Endothelial cell of umbilical vein (primary cell): ENCODE data around the gene RALB. TPM values are rescaled to one million over a fixed set of nuclear protein-coding genes. Genes with fewer than 3 reads are reported as not detected.

Experiments
- BruUV-seq: library from RNA; stranded (reverse); fragments of 400-500 nt; replicated peaks from 2 replicates; lab custom pipeline; 2021; lab: Mats Ljungman, UMichigan
- CTCF ChIA-PET: fragments of 300-600, 350-600 bp; sonication (Branson Sonifier 250); formaldehyde crosslinking; loops from one replicate; lab custom pipeline; 2021; ENCODE audit warnings: antibody characterized with exemption, inconsistent platforms; lab: Charles Lee
- POLR2A ChIA-PET: fragments of 300-600, 350-600 bp; sonication (Branson Sonifier 250); formaldehyde crosslinking; loops from one replicate; lab custom pipeline; 2021; ENCODE audit warnings: antibody characterized with exemption, inconsistent platforms; lab: Charles Lee
- DNase-seq: peaks from one replicate; pipeline ENCODE4 v3.0.0-alpha.2; 2011; ENCODE audit warnings: low read depth, low spot score
- FAIRE-seq: peaks from 2 replicates; lab custom pipeline; 2011; peaks lifted over from hg19 to GRCh38; lab: Jason Lieb, UNC
- H2AFZ ChIP-seq: 2 replicates; pipeline ENCODE4 v1.6.0; 2012; ENCODE audit warnings: low read depth, low read length, control low read depth, inconsistent platforms
- H3K27ac ChIP-seq: 2 replicates; pipeline ENCODE4 v1.5.1; 2011; ENCODE audit warnings: low read depth, mild to moderate bottlenecking, control low read depth, low read length, moderate library complexity; ENCODE audit not compliant: insufficient read depth
- H3K27me3 ChIP-seq, 2 experiments: 2 replicates each; pipeline versions ENCODE4 v1.6.0 to v1.6.1; 2011; ENCODE audit warnings: low read length in 2 of 2, mixed read lengths in 1 of 2; ENCODE audit not compliant: control insufficient read depth in 2 of 2, insufficient read depth in 2 of 2
- H3K36me3 ChIP-seq, 2 experiments: 2 replicates in 1 of 2; 3 replicates in 1 of 2; pipeline ENCODE4 v1.5.1; 2011; ENCODE audit warnings: low read length in 2 of 2, mild to moderate bottlenecking in 1 of 2, moderate library complexity in 1 of 2; ENCODE audit not compliant: control insufficient read depth in 2 of 2, insufficient read depth in 2 of 2; ENCODE audit errors: extremely low read depth in 1 of 2
- H3K4me1 ChIP-seq: 3 replicates; pipeline ENCODE4 v1.5.1; 2011; ENCODE audit warnings: mild to moderate bottlenecking, low read length; ENCODE audit not compliant: control insufficient read depth, insufficient read depth; ENCODE audit errors: extremely low read depth
- H3K4me2 ChIP-seq: 2 replicates; pipeline ENCODE4 v1.6.1; 2011; ENCODE audit warnings: low read length, control low read depth, mixed read lengths; ENCODE audit not compliant: insufficient read depth
- H3K4me3 ChIP-seq, 3 experiments: fragments of 200-600 bp in 1 of 3; sonication (generic), shearing (Covaris generic) in 1 of 3; replicated peaks in 1 of 3; 2 replicates each; pipeline ENCODE4 v1.5.1; 2011 to 2016; ENCODE audit warnings: control low read depth in 3 of 3, low read length in 3 of 3, mild to moderate bottlenecking in 2 of 3, inconsistent platforms in 1 of 3, low read depth in 1 of 3, moderate library complexity in 1 of 3; ENCODE audit not compliant: insufficient read depth in 1 of 3
- H3K79me2 ChIP-seq: 2 replicates; pipeline ENCODE4 v1.6.0; 2012; ENCODE audit warnings: low read length, inconsistent platforms; ENCODE audit not compliant: control insufficient read depth, insufficient read depth
- H3K9ac ChIP-seq: replicated peaks from 2 replicates; pipeline ENCODE3; 2011; ENCODE audit warnings: low read length, control low read depth; ENCODE audit not compliant: insufficient read depth; ENCODE audit errors: extremely low read depth
- H3K9me1 ChIP-seq: replicated peaks from 3 replicates; pipeline ENCODE4 v1.6.0; 2011; ENCODE audit warnings: mild to moderate bottlenecking, low read length; ENCODE audit not compliant: control insufficient read depth, insufficient read depth; ENCODE audit errors: extremely low read depth
- H3K9me3 ChIP-seq: replicated peaks from 2 replicates; pipeline ENCODE4 v1.5.1; 2012; ENCODE audit warnings: low read length, inconsistent platforms; ENCODE audit not compliant: control insufficient read depth, insufficient read depth
- H4K20me1 ChIP-seq: replicated peaks from 2 replicates; pipeline ENCODE3; 2011; ENCODE audit warnings: mild to moderate bottlenecking, low read length; ENCODE audit not compliant: control insufficient read depth, insufficient read depth; ENCODE audit errors: extremely low read depth
- EZH2 ChIP-seq: IDR thresholded peaks from 2 replicates; pipeline ENCODE4 v1.6.1; 2012; ENCODE audit warnings: borderline replicate concordance, low read depth, mild to moderate bottlenecking, moderate library complexity, low read length, inconsistent platforms; ENCODE audit not compliant: severe bottlenecking
- FOS ChIP-seq: IDR thresholded peaks from 2 replicates; pipeline ENCODE4 v1.6.1; 2011; ENCODE audit warnings: mild to moderate bottlenecking, low read length, moderate library complexity, borderline replicate concordance; ENCODE audit not compliant: insufficient read depth
- GATA2 ChIP-seq: IDR thresholded peaks from 2 replicates; pipeline ENCODE4 v1.7.0; 2011; ENCODE audit warnings: low read depth, mild to moderate bottlenecking, moderate library complexity, mixed read lengths, low read length; ENCODE audit not compliant: insufficient read length, insufficient read depth
- JUN ChIP-seq: IDR thresholded peaks from 2 replicates; pipeline ENCODE4 v1.6.1; 2011; ENCODE audit warnings: borderline replicate concordance, low read depth; ENCODE audit not compliant: insufficient read length, insufficient read depth
- MYC ChIP-seq: IDR thresholded peaks from one replicate; pipeline ENCODE4 v1.6.1; 2011; ENCODE audit warnings: mild to moderate bottlenecking, low read depth, low read length
- POLR2A ChIP-seq: IDR thresholded peaks from 2 replicates; pipeline ENCODE4 v1.6.1; 2012; ENCODE audit warnings: low read depth, mild to moderate bottlenecking, control low read depth, low read length
- POLR2AphosphoS5 ChIP-seq: IDR thresholded peaks from 2 replicates; pipeline ENCODE4 v1.6.1; 2012; ENCODE audit warnings: low read depth, mild to moderate bottlenecking, control low read depth, low read length, moderate library complexity; ENCODE audit not compliant: insufficient read depth
- dilution Hi-C: fragments of 300-500 bp; cut with MboI; formaldehyde crosslinking; loops from one replicate; pipeline ENCODE4 v1.15.0; 2019; ENCODE audit warnings: low sequenced_read_pairs; ENCODE audit not compliant: extremely low pct_ligation_motif_present
- intact Hi-C: fragments of 100-400 bp; cut with micrococcal nuclease; formaldehyde crosslinking; loops from one replicate; pipeline ENCODE4 v1.10.0; 2022
- polyA plus RNA-seq, 4 experiments: library from polyadenylated mRNA; depleted of rRNA in 3 of 4; stranded (reverse) in 3 of 4; unstranded in 1 of 4; fragments of >200 nt; gene quantifications; 2 replicates each; pipeline versions ENCODE4 v1.2.1 to v1.2.3, GENCODE V29; 2011 to 2012; ENCODE audit warnings: missing spikeins in 1 of 4
- total RNA-seq: library from RNA; stranded (reverse); gene quantifications from 2 replicates; pipeline ENCODE4 v1.2.3, GENCODE V29; 2021
- TF ChIP-seq, protein P1 (sequence below): IDR thresholded peaks from 2 replicates; pipeline ENCODE4 v1.6.1; 2011; ENCODE audit not compliant: insufficient read depth, insufficient read length
- TF ChIP-seq, protein P2 (sequence below), 2 donors: IDR thresholded peaks; 1 replicate in 1 of 2; 2 replicates in 1 of 2; pipeline ENCODE4 v1.5.1; 2011; ENCODE audit warnings: low read length in 2 of 2, mild to moderate bottlenecking in 2 of 2, moderate library complexity in 2 of 2, control low read depth in 1 of 2, inconsistent platforms in 1 of 2, low read depth in 1 of 2; ENCODE audit not compliant: insufficient read depth in 1 of 2; ENCODE audit errors: extremely low read depth in 1 of 2

RALB gene
- total and polyA plus RNA-seq, 2 donors (not counting 3 experiments of a cell fraction or from before 2014, with no cell fraction given): 105 to 115 TPM

DNA sequence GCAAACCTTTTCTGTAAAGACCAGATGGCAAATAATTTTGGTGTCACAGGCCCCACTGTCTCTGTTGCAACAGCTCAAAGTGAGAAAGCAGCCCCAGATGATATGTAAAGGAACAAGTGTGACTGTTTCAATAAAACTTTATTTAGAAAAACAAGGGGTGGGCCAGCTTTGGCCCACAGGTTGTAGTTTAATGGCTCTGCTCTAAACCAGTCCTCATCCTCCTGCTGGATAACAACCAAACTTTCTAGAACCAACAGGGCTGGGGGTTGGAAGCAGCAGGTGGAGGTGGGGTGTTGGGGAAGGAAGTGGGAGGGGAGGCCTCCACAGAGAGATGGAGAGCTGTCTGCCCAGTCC lies 64.5 kb downstream of the RALB start:
- Histone ChIP-seq H3K27me3 (peaks cover 6 to 9% of the 10 kb centered on the region in 2 experiments), H4K20me1 (no peaks in the 10 kb centered on the region), H3K27ac (no peak overlapping the region), H3K79me2 (no peaks in the 10 kb centered on the region), H3K9me3 (no peaks in the 10 kb centered on the region), H2AFZ (no peak overlapping the region), H3K4me1 (peaks cover 22% of the 10 kb centered on the region), H3K36me3 (no peaks in the 10 kb centered on the region), H3K9ac (no peak overlapping the region), H3K4me3 (no peak overlapping the region), H3K9me1 (no peaks in the 10 kb centered on the region), H3K4me2 (no peak overlapping the region)
- FAIRE-seq: no peak
- POLR2A ChIA-PET: no interaction called here
- TF ChIP-seq FOS: no peak
- no peak for DNase-seq
- intact Hi-C loops: loop anchor here (10.0 kb wide), 2 partner anchors 302 to 492 kb away; partner anchors contain the start of gene EPB41L5
- CTCF ChIA-PET: interaction anchor here (1.2 kb wide), 1 partner anchor 364 kb away, joined by 7 read pairs; no protein-coding TSS in a partner anchor
- dilution Hi-C loops: no loop called here
- BruUV-seq: no TSS peak

DNA sequence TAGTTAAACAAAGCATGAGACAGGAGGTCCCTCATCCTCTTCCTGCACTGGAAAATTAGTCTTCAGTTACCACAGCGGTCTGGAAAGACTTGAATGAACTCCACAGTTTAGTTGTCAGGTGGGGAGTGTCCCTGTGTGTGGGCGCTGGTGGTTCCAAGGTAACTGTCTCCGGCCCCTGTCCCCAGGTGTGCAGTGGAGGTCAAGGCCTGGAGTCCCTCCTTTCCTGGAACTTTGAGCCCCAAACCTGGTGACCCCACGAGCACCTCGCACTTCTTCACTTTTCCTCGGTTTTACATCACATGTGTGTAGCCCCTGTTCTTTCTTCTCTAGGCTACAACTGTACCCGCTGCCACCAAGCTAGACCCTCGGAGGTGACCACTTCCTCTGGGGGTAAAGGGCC lies 65.3 kb downstream of the RALB start:
- H3K4me2 ChIP-seq: no peak overlapping the region
- POLR2A ChIA-PET: no interaction called here

More for the DNA sequence above, 65.3 kb downstream of the RALB start:
- Histone ChIP-seq H3K27ac (no peak overlapping the region), H3K4me3 (no peak overlapping the region), H4K20me1 (no peaks in the 10 kb centered on the region), H2AFZ (no peak overlapping the region), H3K36me3 (no peaks in the 10 kb centered on the region), H3K27me3 (peaks cover 6 to 11% of the 10 kb centered on the region in 2 experiments), H3K9me1 (no peaks in the 10 kb centered on the region), H3K9ac (no peak overlapping the region), H3K79me2 (no peaks in the 10 kb centered on the region), H3K4me1 (peaks cover 19% of the 10 kb centered on the region), H3K9me3 (no peaks in the 10 kb centered on the region)
- no peak for TF ChIP-seq POLR2A
- TF ChIP-seq MYC: no peak
- TF ChIP-seq GATA2: no peak
- TF ChIP-seq, protein P1, sequence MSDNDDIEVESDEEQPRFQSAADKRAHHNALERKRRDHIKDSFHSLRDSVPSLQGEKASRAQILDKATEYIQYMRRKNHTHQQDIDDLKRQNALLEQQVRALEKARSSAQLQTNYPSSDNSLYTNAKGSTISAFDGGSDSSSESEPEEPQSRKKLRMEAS: no peak
- no peak for TF ChIP-seq FOS
- TF ChIP-seq JUN: no peak
- TF ChIP-seq, protein P2, sequence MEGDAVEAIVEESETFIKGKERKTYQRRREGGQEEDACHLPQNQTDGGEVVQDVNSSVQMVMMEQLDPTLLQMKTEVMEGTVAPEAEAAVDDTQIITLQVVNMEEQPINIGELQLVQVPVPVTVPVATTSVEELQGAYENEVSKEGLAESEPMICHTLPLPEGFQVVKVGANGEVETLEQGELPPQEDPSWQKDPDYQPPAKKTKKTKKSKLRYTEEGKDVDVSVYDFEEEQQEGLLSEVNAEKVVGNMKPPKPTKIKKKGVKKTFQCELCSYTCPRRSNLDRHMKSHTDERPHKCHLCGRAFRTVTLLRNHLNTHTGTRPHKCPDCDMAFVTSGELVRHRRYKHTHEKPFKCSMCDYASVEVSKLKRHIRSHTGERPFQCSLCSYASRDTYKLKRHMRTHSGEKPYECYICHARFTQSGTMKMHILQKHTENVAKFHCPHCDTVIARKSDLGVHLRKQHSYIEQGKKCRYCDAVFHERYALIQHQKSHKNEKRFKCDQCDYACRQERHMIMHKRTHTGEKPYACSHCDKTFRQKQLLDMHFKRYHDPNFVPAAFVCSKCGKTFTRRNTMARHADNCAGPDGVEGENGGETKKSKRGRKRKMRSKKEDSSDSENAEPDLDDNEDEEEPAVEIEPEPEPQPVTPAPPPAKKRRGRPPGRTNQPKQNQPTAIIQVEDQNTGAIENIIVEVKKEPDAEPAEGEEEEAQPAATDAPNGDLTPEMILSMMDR (IDR thresholded peaks at IDR 0.05; ENCODE audit: extremely low read depth in 1 of 2, insufficient read depth in 1 of 2, low read depth in 1 of 2, low read length in 2 of 2): no peak
- no peak for TF ChIP-seq EZH2
- no peak for TF ChIP-seq POLR2AphosphoS5
- intact Hi-C loops: loop anchor here (10.0 kb wide), 2 partner anchors 303 to 493 kb away; partner anchors contain the start of gene EPB41L5
- DNase-seq (no peak), FAIRE-seq (no peak)
- CTCF ChIA-PET: no interaction called here
- no TSS peak for BruUV-seq
- dilution Hi-C loops: no loop called here
